KMS-11 (cell line): Measurements from ENCODE around the gene GLIS1.
"Not testable (repeated sequence)": the region's sequence is repeated elsewhere in the genome, so short reads cannot be mapped to it uniquely, and the experiment has no call there.

ENCODE experiments used
- H2AFZ ChIP-seq: fragments of 200-600 bp; sonication (generic); 2 replicates; pipeline ENCODE4 v1.6.1; 2016; ENCODE audit warnings: antibody characterized with exemption, mixed run types, low read depth
- H3K27ac ChIP-seq: fragments of 200-600 bp; sonication (generic); 2 replicates; pipeline ENCODE4 v1.6.1; 2016; ENCODE audit warnings: mild to moderate bottlenecking, mixed run types
- H3K27me3 ChIP-seq: fragments of 200-600 bp; sonication (generic); 2 replicates; pipeline ENCODE4 v1.6.1; 2017; ENCODE audit warnings: mild to moderate bottlenecking, low read depth, mixed run types, moderate library complexity; ENCODE audit not compliant: insufficient read depth
- H3K36me3 ChIP-seq: fragments of 200-600 bp; sonication (generic); 2 replicates; pipeline ENCODE4 v1.6.1; 2017; ENCODE audit warnings: mild to moderate bottlenecking, mixed run types; ENCODE audit not compliant: insufficient read depth
- H3K4me1 ChIP-seq: fragments of 200-600 bp; sonication (generic); 2 replicates; pipeline ENCODE4 v1.6.1; 2016; ENCODE audit warnings: mild to moderate bottlenecking, low read depth, mixed run types; ENCODE audit not compliant: poor library complexity, severe bottlenecking
- H3K4me2 ChIP-seq: fragments of 200-600 bp; sonication (generic); 2 replicates; pipeline ENCODE4 v1.7.0; 2016; ENCODE audit warnings: mild to moderate bottlenecking, mixed run types
- H3K4me3 ChIP-seq: fragments of 200-600 bp; sonication (generic); IDR thresholded peaks from 2 replicates; pipeline ENCODE4 v1.6.1; 2017; ENCODE audit warnings: low read depth, low read length, mixed read lengths; ENCODE audit not compliant: insufficient read depth
- H3K79me2 ChIP-seq: fragments of 200-600 bp; sonication (generic); 2 replicates; pipeline ENCODE4 v1.6.1; 2016; ENCODE audit warnings: low read depth, mixed run types; ENCODE audit not compliant: insufficient read depth
- H3K9ac ChIP-seq: fragments of 200-600 bp; sonication (generic); 2 replicates; pipeline ENCODE4 v1.6.1; 2016; ENCODE audit warnings: mild to moderate bottlenecking, mixed run types
- H4K20me1 ChIP-seq: fragments of 200-600 bp; sonication (generic); 2 replicates; pipeline ENCODE4 v1.6.1; 2016; ENCODE audit warnings: mild to moderate bottlenecking, mixed run types; ENCODE audit not compliant: insufficient read depth
- CTCF ChIP-seq: fragments of 200-600 bp; sonication (generic); conservative IDR thresholded peaks from 2 replicates; pipeline ENCODE4 v1.6.1; 2017; ENCODE audit warnings: low read depth, mild to moderate bottlenecking, antibody characterized with exemption, low read length, moderate library complexity, mixed read lengths

The GLIS1 gene

DNA sequence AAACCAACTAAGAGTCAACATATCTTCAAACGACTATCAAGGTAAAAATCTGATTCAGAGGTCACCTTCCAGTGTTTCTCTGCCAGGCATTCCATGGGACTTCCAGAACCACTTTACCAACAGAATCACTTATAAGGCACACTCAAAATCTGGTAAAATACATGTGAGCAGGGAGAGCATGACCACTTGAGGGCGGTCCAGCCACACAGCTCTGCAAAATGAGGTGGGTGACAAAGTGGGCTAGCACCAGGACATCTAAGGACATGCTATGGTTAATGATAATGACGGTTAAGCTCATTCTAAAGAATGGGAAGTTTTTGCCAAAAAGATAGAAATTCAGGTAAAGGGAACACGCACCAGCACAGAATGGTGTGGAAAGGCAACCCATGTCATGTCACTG is 24.5 kb upstream of the GLIS1 start:
- TF ChIP-seq CTCF, result no peak
- H3K4me2 ChIP-seq, result no peak overlapping the region
- no peaks in the 10 kb centered on the region for H4K20me1 ChIP-seq

DNA sequence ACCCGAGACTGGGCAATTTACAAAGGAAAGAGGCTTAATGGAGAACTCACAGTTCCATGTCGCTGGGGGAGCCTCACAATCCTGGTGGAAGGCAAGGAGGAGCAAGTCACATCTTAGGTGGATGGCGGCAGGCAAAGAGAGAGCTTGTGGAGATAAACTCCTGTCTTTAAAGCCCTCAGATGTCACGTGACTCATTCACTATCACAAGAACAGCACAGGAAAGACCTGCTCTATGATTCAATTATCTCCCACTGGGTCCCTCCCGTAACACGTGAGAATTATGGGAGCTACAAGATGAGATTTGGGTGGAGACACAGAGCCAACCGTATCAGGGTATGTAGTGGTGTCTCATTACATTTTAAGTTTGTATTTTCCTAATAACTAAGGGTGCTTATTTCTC is 21.5 kb upstream of the GLIS1 start:
- not testable (repeated sequence) for H3K4me2 ChIP-seq

More for the DNA sequence above, 24.5 kb upstream of the GLIS1 start:
- Histone ChIP-seq H3K4me3 (no peak overlapping the region), H3K79me2 (no peaks in the 10 kb centered on the region), H2AFZ (no peak overlapping the region), H3K9ac (no peak overlapping the region), H3K27me3 (no peaks in the 10 kb centered on the region), H3K36me3 (no peaks in the 10 kb centered on the region), H3K27ac (no peak overlapping the region), H3K4me1 (peaks cover 28% of the 10 kb centered on the region)

GRCh38 chr1:53755874-53756273 is 16.9 kb upstream of the GLIS1 start:
- H3K27ac ChIP-seq, result no peak overlapping the region
- no peaks in the 10 kb centered on the region for H3K27me3 ChIP-seq
- no peaks in the 10 kb centered on the region for H3K4me1 ChIP-seq
- H3K4me3 ChIP-seq, result no peak overlapping the region
- no peak overlapping the region for H3K4me2 ChIP-seq
- TF ChIP-seq CTCF, result no peak
- H3K36me3 ChIP-seq, result no peaks in the 10 kb centered on the region
- H3K79me2 ChIP-seq, result no peaks in the 10 kb centered on the region
- no peak overlapping the region for H2AFZ ChIP-seq
- no peak overlapping the region for H3K9ac ChIP-seq
- no peaks in the 10 kb centered on the region for H4K20me1 ChIP-seq

More for the DNA sequence above, 21.5 kb upstream of the GLIS1 start:
- H3K79me2 ChIP-seq, H3K27ac ChIP-seq, H3K4me3 ChIP-seq, H2AFZ ChIP-seq, H3K9ac ChIP-seq, H4K20me1 ChIP-seq, H3K27me3 ChIP-seq, H3K36me3 ChIP-seq, H3K4me1 ChIP-seq: not testable (repeated sequence)

DNA sequence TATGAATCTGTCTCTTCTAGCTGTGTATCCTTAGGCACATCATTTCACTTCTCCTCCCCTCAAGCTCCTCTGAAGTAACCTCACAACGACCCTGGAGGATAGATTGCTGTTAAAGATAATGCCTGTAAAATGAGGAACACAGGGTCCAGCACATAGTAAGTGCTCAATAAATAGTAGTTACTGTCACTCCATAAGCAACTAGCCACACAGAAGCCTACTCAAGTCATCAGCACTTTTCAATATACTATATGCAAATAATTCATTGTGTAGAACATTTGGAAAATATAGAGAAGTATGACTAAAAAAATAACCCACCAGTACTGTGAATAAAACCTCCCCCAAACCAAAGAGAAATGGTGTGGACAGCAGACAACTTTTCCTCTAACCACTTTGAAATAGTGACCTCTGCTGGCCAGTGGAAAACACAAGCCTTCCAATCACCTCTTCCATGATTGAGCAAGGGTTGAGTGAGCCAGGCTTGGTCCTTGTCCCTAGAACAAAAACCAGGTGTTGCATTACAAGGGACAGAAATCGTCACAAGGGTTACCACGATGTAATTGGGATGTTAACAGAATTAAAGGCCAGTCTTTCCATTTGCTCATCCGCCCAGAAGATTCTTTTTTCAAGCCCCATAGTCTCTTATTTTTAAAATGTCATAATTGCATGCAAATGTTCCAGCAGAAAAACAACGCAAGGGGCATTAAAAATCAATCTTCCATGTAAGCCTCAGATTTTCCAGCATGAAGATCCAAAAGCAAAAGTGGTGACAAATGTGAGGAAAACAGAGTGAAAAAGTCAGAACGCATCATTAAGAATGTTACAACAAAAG is 15.7 kb upstream of the GLIS1 start:
- peak; percentile 93 for TF ChIP-seq CTCF
- H4K20me1 ChIP-seq, result no peaks in the 10 kb centered on the region
- no peaks in the 10 kb centered on the region for H3K27me3 ChIP-seq
- no peak overlapping the region for H3K9ac ChIP-seq
- H3K4me3 ChIP-seq, result no peak overlapping the region
- no peak overlapping the region for H3K27ac ChIP-seq
- H3K79me2 ChIP-seq, result no peaks in the 10 kb centered on the region
- no peak overlapping the region for H3K4me2 ChIP-seq
- no peaks in the 10 kb centered on the region for H3K4me1 ChIP-seq
- H2AFZ ChIP-seq, result no peak overlapping the region
- no peaks in the 10 kb centered on the region for H3K36me3 ChIP-seq

GRCh38 chr1:53752281-53752680 is 13.3 kb upstream of the GLIS1 start:
- H3K4me2 ChIP-seq, result no peak overlapping the region
- H3K36me3 ChIP-seq, result no peaks in the 10 kb centered on the region
- no peaks in the 10 kb centered on the region for H3K27me3 ChIP-seq
- H3K4me3 ChIP-seq, result no peak overlapping the region
- H3K79me2 ChIP-seq, result no peaks in the 10 kb centered on the region
- H3K27ac ChIP-seq, result no peak overlapping the region
- TF ChIP-seq CTCF, result no peak
- no peaks in the 10 kb centered on the region for H4K20me1 ChIP-seq
- H3K4me1 ChIP-seq, result no peaks in the 10 kb centered on the region
- H2AFZ ChIP-seq, result no peak overlapping the region
- H3K9ac ChIP-seq, result no peak overlapping the region
